NCI-H526 (cell line): ENCODE measurements around the gene XKR3.
"Not testable (repeated sequence)": the region's sequence is repeated elsewhere in the genome, so short reads cannot be mapped to it uniquely, and the experiment has no call there.

Experiments used
- DNase-seq, 2 experiments: peaks; one replicate each; lab custom pipeline; 2025; lab: John Stamatoyannopoulos, UW

Gene XKR3

DNA sequence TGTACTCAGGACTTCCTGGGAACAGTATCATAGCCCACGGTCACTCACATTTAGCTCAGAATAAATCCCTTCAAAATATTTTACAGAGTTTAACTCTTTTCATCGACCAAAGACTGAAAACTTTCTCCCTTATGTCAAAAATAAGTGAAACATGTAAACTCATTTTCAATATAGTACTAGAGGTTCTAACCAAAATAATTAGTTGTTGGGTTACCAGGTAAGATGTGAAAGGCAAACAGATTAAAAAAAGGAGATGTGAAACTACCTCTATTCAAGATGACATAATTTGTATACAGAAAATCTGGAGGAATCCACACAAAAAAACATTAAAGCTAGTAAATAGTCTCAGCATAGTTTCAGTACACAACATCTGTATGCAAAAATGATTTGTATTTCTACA is 20.3 kb downstream of the XKR3 start:
- DNase-seq: no peak

DNA sequence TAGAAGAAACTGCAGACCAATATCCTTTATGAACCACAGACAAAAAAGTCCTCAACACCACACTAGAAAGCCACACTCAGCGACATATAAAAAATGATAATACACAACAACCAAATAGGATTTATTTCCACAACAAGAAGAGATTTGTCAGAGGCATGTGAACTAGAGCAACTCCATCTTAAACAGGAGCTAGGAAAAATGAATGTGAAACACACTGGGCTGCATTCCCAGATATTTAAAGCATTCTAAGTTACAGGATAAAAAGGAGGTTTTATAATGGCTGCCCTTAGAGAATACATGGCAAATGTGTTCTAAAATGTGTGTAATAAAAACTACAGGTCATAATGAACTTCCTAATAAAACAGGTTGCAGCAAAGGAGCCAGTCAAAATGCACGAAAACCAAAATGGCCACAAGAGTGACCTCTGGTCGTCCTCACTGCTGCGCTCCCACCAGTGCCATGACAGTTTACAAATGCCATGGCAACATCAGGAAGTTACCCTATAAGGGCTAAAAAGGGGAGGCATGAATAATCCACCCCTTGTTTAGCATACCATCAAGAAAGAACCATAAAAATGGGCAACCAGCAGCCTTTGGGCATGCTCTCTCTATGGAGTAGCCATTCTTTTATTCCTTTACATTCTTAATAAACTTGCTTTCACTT is 21.8 kb downstream of the XKR3 start:
- DNase-seq: no peak

DNA sequence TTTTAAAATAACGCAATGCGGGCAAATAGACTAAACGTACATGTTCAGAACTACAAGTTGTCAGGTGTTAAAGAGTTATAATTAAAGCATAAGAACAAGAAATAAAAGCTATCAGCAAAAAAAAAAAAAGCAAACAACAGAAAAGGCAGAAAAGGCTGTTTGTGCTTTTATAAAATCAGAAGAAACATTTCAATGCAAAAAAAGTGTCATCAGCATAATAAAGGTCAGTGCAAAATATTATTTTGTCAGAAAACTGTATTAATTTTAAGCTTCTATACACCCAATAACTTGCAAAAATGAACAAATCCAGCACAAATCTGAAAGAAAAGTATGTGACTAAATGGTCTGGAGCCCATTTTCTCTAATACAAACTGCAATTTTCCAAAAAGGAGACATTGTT is 23.6 kb downstream of the XKR3 start:
- DNase-seq: no peak

DNA sequence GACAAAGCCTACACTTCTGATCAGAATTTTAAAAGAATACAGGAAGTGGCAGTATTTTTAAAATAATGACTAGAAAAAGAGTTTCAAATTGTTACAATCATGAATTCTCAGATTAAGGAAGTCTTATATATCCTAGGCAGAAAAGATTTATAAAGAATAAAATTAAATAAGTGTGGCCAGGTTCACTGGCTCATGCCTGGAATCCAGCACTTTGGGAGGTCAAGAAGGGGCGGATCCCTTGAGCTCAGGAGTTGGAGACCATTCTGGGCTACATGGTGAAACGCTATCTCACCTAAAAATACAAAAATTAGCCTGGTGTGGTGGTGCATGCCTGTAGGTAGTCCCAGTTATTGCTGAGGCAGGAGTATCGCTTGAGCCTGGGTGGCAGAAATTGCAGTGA is 24.1 kb downstream of the XKR3 start:
- no peak for DNase-seq

DNA sequence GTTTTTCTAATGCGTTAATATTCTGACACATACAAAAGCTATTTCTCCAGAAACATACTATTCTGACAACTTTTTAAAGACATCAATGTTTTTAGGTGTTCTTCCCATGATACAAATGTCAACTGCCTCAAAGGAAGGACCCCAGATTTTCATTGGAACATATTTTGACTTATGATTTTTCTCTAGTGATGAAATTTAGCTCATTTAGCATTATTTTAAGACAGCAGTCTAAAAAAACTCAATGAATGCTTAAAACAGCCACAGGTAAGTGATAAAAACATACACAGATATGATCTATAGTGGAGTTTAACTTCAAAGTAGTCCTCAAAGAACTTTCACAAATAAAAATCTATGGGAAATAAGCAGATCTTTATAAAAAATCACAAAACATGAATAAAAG is 24.9 kb downstream of the XKR3 start:
- DNase-seq: no peak

GRCh38 chr22:16795504-16795903 is 29.7 kb downstream of the XKR3 start:
- not testable (repeated sequence) for DNase-seq

- no peak for DNase-seq
These were observed 31.4 kb downstream of the XKR3 start for GRCh38 chr22:16793831-16794230.

- DNase-seq: no peak
These were observed 35.2 kb downstream of the XKR3 start for GRCh38 chr22:16789860-16790493.

GRCh38 chr22:16783930-16784354 is 41.3 kb downstream of the XKR3 start:
- peak in 1 of 2 experiments; percentile 9 for DNase-seq

GRCh38 chr22:16783453-16783852 is 41.8 kb downstream of the XKR3 start:
- no peak for DNase-seq

DNA sequence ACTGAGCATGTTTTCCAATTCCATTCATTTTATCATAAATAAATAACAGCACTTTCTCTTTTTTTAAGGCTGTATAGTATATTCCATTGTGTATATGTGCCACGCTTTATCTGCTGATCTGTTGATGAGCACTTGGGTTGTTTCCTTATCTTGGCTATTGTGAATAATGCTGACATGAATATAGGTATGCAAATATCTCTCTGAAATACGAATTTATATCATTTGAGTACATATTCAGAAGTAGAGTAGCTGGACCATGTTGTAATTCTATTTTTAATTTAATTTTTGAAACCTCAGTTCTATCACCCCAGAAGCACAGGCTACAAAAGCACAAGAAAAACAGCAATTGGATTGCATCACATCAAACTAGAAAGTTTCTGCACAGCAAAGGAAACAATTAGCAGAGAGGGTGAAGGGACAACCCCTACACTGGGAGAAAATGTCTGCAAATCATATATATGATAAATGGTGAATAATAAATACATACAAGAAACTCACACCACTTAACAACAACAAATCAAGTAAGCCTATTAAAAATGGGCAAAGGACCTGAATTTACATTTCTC is 43.4 kb downstream of the XKR3 start:
- no peak for DNase-seq

GRCh38 chr22:16781074-16781763 is 44.0 kb downstream of the XKR3 start:
- DNase-seq: no peak

DNA sequence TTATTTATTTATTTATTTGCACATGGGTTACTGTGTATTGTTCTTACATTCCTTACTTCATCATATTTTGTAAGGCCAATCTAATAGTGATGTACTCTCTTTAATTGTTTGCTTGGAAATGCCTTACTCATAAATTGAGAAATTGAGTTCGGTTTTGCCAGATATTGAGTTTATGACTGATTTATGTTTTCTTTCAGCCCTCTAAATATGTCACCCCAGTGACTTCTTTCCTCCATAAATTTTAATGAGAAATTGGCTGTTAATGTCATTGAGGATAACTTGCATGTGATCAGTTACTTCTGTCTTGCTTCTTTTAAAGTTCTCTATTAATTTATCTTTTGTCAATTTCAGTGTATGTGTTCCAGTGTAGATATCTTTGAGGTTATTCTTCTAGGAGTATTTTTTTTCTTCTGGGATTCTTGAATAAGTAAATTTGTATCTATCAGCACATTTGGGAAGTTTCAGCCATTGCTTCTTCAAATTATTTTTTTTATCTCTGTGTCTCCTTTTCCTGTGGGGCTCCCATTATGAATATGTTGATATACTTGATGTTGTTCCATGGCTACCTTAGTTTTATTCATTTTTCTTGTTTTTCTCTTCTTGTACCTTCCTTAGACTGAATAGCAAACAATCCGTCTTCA is 47.8 kb downstream of the XKR3 start:
- no peak for DNase-seq

GRCh38 chr22:16776080-16776479 is 49.1 kb downstream of the XKR3 start:
- no peak for DNase-seq

DNA sequence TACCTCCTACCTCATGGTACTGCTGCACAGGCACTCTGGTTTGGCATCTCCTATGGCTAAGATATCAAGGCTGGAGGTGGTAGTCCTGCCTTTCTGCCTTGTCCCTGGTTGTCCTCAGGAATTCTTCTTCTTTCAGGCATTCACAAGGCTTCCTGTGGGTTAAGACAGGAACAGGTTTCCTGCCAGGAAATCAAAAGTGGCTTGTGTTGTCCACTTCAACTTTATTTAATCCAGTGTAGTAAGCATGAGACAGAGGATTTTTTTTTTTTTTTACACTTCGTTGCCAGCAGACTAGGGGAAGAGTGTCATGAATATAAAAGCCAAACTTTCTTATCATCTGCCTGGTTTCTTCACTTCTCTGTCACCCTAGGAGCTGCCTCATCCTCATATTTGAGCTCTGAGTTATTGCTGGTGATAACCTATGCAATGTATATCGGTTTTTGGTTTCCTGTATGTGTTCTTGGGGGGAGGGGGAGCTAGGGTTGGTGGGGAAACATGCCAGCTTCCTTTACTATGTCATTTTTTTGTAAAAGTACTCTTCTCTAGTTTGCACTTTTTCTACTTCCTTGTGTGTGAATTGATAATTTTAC is 50.2 kb downstream of the XKR3 start:
- no peak for DNase-seq

DNA sequence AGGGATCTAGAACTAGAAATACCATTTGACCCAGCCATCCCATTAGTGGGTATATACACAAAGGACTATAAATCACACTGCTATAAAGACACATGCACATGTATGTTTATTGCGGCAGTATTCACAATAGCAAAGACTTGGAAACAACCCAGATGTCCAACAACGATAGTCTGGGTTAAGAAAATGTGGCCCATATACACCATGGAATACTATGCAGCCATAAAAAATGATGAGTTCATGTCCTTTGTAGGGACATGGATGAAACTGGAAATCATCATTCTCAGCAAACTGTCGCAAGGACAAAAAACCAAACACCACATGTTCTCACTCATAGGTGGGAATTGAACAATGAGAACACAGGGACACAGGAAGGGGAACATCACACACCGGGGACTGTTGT is 53.6 kb downstream of the XKR3 start:
- not testable (repeated sequence) for DNase-seq

- not testable (repeated sequence) for DNase-seq
These were observed 57.3 kb downstream of the XKR3 start for GRCh38 chr22:16767927-16768326.

DNA sequence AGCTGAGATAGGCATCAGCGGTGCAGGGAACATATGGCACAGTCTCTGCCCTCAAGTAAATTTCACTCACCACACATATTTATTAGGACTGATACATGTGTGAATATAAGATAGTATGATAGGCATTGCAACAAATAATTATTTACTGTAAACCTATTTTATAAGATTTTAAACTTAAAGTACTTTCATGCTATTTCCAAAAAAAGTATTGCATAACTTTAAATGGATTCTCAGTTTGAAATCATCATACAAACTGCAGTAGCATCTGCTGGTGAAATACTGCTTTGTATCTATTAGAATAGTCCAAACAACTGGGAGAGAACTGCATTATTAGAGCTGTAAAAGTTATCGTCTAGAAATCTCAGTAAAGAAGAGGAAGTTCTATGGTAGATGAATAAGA is 63.0 kb downstream of the XKR3 start:
- DNase-seq: not testable (repeated sequence)

DNA sequence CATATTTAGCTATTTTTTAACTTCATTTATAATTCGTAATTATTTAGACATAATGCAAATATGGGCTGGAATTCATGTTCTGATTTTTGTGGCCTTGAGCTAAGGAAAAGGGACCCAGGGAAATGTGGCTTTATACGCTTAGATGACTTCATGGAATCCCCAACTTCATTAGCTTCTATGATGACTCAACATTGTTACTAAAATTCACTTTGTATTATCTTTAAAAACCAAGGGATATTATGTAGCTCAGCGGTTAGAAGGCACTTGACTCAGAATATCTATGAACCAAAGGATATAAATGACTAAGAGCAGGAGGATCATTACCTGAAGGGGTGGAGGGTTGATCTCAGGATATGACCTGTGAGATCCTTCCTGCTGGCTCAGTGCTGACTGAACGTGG is 64.8 kb downstream of the XKR3 start:
- DNase-seq: not testable (repeated sequence)

DNA sequence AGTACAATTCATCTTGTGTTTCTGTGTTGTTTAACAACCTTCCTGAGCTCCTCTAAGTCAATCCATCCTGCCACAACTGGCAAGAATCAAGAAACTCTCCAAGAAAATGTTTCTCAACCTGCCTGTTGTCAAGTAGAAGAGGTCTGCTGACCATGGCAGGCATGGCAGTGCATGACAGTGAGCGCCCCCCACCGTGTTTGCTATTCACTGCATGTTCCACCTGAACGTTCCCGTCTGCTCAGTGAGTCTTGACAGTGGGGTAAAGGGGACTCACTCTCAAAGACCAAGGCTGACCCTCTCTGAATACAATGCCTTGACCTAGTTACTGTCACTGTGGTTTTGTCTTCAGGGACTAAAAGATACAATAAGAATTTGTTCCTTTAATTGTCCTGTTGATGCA is 75.9 kb downstream of the XKR3 start:
- not testable (repeated sequence) for DNase-seq

GRCh38 chr22:16748160-16748929 is 76.9 kb downstream of the XKR3 start:
- DNase-seq: peak in 1 of 2 experiments; percentile 10
